SJSA1 (cell line): Measurements from ENCODE around the gene CACNA1C. TPM values are rescaled to one million over a fixed set of nuclear protein-coding genes. Genes with fewer than 3 reads are reported as not detected.

Experiments used
- DNase-seq, 2 experiments: peaks; one replicate each; pipeline ENCODE4 v3.0.0-alpha.2; 2015 to 2020; ENCODE audit warnings: low spot score in 2 of 2, low read depth in 1 of 2
- H3K27ac ChIP-seq: fragments of 250-450 bp; sonication (Bioruptor Pico); 2 replicates; pipeline ENCODE4 v1.5.1; 2020; ENCODE audit warnings: mild to moderate bottlenecking, moderate library complexity
- H3K27me3 ChIP-seq: fragments of 250-450 bp; sonication (Bioruptor Pico); replicated peaks from 2 replicates; pipeline ENCODE4 v1.5.1; 2020; ENCODE audit warnings: mild to moderate bottlenecking, moderate library complexity
- H3K36me3 ChIP-seq: fragments of 250-450 bp; sonication (Bioruptor Pico); 2 replicates; pipeline ENCODE4 v1.5.1; 2020; ENCODE audit warnings: mild to moderate bottlenecking
- H3K4me1 ChIP-seq: fragments of 250-450 bp; sonication (Bioruptor Pico); replicated peaks from 2 replicates; pipeline ENCODE4 v1.6.1; 2021; ENCODE audit warnings: mild to moderate bottlenecking
- H3K4me3 ChIP-seq: fragments of 250-450 bp; sonication (Bioruptor Pico); 2 replicates; pipeline ENCODE4 v1.5.1; 2020; ENCODE audit warnings: mild to moderate bottlenecking
- H3K9me3 ChIP-seq: fragments of 250-450 bp; sonication (Bioruptor Pico); replicated peaks from 2 replicates; pipeline ENCODE4 v1.5.1; 2020; ENCODE audit warnings: mild to moderate bottlenecking
- total RNA-seq: library from RNA; depleted of rRNA; stranded (reverse); fragments of >200 nt; shearing (Covaris generic); gene quantifications from 2 replicates; pipeline ENCODE4 v1.2.3, GENCODE V29; 2014

The CACNA1C gene
- total RNA-seq, 1 experiment from 2014 or later: 6.1 TPM

GRCh38 chr12:2387103-2387834, 334.5 kb downstream of the CACNA1C start:
- no peaks in the 10 kb centered on the region for H3K27me3 ChIP-seq
- H3K27ac ChIP-seq: no peak overlapping the region
- peaks cover 32% of the 10 kb centered on the region for H3K4me1 ChIP-seq
- no peaks in the 10 kb centered on the region; the same call in 1 of the 2 replicates for H3K9me3 ChIP-seq
- H3K4me3 ChIP-seq: no peak overlapping the region
- H3K36me3 ChIP-seq: no peaks in the 10 kb centered on the region
- DNase-seq: no peak

DNA sequence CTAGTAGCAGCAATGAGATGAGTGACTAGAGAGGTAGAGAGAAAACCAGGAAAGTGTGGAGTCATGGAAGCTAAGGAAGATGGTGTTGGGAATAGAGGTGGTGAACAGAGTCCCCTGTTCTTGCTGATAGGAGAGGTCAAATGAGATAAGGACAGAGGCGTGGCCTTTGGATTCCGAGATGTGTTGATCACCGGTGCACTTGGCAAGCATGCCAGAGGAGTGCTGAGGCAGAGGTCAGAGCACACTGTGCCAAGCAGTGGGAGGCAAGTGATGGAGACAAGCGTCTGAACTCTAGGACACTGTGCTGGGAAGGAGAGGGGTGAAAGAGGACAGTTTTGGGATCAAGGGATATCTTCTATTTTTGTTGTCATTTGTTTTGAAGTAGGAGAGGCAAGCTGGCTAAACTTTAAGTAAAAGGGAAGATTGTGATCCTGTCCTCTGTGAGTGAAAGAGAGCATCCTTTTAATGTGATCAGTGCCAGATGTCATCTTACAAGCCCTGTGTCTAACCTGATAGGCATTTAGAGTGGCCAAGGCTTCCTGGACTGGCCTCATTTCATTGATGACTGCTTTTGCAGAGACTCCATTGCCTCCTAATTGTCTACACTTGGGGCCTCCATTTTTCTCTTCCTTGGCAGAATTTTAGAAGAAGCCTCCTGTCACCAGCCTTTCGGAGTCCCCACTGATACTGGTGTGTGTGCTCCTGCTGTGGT, 336.4 kb downstream of the CACNA1C start:
- no peaks in the 10 kb centered on the region for H3K36me3 ChIP-seq
- no peak overlapping the region for H3K27ac ChIP-seq
- no peaks in the 10 kb centered on the region for H3K27me3 ChIP-seq
- no peaks in the 10 kb centered on the region; the same call in 1 of the 2 replicates for H3K9me3 ChIP-seq
- H3K4me1 ChIP-seq: peaks cover 13% of the 10 kb centered on the region
- H3K4me3 ChIP-seq: no peak overlapping the region
- DNase-seq: no peak

- Histone ChIP-seq H3K27ac (no peak overlapping the region), H3K9me3 (no peaks in the 10 kb centered on the region; the same call in 1 of the 2 replicates), H3K36me3 (no peaks in the 10 kb centered on the region), H3K27me3 (no peaks in the 10 kb centered on the region), H3K4me1 (peaks cover 4% of the 10 kb centered on the region; the same call in 1 of the 2 replicates), H3K4me3 (no peak overlapping the region)
- no peak for DNase-seq
These were observed 337.3 kb downstream of the CACNA1C start for GRCh38 chr12:2390133-2390532.

- no peak for DNase-seq
- Histone ChIP-seq H3K36me3 (no peaks in the 10 kb centered on the region), H3K27ac (no peak overlapping the region), H3K9me3 (no peaks in the 10 kb centered on the region; the same call in 1 of the 2 replicates), H3K4me1 (peaks cover 3% of the 10 kb centered on the region; the same call in 1 of the 2 replicates), H3K4me3 (no peak overlapping the region), H3K27me3 (no peaks in the 10 kb centered on the region)
These were observed 338.1 kb downstream of the CACNA1C start for GRCh38 chr12:2390850-2391390.

GRCh38 chr12:2391740-2392331, 339.0 kb downstream of the CACNA1C start:
- Histone ChIP-seq H3K4me1 (peaks cover 3% of the 10 kb centered on the region; the same call in 1 of the 2 replicates), H3K9me3 (no peaks in the 10 kb centered on the region; the same call in 1 of the 2 replicates), H3K36me3 (no peaks in the 10 kb centered on the region), H3K27me3 (no peaks in the 10 kb centered on the region), H3K27ac (no peak overlapping the region), H3K4me3 (no peak overlapping the region)
- no peak for DNase-seq

GRCh38 chr12:2393016-2393415, 340.2 kb downstream of the CACNA1C start:
- Histone ChIP-seq H3K27me3 (no peaks in the 10 kb centered on the region), H3K4me3 (no peak overlapping the region), H3K27ac (no peak overlapping the region), H3K9me3 (no peaks in the 10 kb centered on the region; the same call in 1 of the 2 replicates), H3K4me1 (peaks cover 10% of the 10 kb centered on the region), H3K36me3 (no peaks in the 10 kb centered on the region)
- no peak for DNase-seq

DNA sequence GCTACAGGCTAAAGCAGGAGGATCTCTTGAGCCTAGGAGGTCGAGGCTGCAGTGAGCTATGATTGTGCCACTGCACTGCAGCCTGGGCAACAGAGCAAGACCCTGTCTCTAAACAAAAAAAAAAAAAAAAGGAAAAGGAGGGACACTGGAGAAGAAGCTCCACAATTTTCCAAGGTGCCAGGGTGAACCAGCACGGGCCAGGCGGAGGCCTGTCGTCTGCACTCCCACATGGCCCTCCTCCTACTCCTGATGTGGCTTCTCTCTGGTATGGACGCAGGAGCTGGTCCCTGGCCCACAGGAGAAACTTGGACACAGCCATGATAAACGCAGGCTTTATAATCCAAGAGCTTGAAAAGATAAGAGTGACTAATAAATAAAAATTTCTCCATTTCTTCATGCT, 341.2 kb downstream of the CACNA1C start:
- H3K27ac ChIP-seq: no peak overlapping the region
- no peaks in the 10 kb centered on the region for H3K27me3 ChIP-seq
- no peak overlapping the region for H3K4me3 ChIP-seq
- no peaks in the 10 kb centered on the region for H3K9me3 ChIP-seq
- DNase-seq: no peak
- peaks cover 10% of the 10 kb centered on the region for H3K4me1 ChIP-seq
- no peaks in the 10 kb centered on the region for H3K36me3 ChIP-seq

- peak; percentile 51 to 70 for DNase-seq
- Histone ChIP-seq H3K4me3 (no peak overlapping the region), H3K27me3 (no peaks in the 10 kb centered on the region), H3K36me3 (no peaks in the 10 kb centered on the region), H3K9me3 (no peaks in the 10 kb centered on the region), H3K4me1 (peaks cover 10% of the 10 kb centered on the region), H3K27ac (no peak overlapping the region)
These were observed 342.7 kb downstream of the CACNA1C start for GRCh38 chr12:2395354-2395977.

DNA sequence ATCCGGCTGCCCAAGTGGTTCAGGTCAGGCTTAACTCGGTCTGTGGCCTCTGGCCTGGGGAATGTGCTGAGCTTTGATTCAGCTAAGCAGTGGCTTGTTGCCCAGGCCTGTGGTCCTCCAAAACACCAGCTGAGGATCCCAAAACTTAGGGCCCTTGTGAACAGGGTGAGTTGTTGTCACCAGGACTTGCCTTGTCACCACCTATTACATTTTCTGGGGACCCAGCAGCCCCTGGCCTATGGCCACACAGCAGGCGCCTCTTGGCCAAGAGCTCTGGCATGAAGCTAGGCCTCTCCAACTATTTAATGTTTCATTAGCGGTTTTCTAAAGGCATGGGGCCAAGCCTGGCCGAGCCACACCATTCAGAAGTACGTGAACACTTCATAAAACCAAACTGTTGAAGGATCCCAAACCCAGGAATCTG, 343.7 kb downstream of the CACNA1C start:
- Histone ChIP-seq H3K4me1 (peaks cover 10% of the 10 kb centered on the region), H3K9me3 (no peaks in the 10 kb centered on the region), H3K4me3 (no peak overlapping the region), H3K27ac (no peak overlapping the region), H3K27me3 (no peaks in the 10 kb centered on the region), H3K36me3 (no peaks in the 10 kb centered on the region)
- DNase-seq: no peak

DNA sequence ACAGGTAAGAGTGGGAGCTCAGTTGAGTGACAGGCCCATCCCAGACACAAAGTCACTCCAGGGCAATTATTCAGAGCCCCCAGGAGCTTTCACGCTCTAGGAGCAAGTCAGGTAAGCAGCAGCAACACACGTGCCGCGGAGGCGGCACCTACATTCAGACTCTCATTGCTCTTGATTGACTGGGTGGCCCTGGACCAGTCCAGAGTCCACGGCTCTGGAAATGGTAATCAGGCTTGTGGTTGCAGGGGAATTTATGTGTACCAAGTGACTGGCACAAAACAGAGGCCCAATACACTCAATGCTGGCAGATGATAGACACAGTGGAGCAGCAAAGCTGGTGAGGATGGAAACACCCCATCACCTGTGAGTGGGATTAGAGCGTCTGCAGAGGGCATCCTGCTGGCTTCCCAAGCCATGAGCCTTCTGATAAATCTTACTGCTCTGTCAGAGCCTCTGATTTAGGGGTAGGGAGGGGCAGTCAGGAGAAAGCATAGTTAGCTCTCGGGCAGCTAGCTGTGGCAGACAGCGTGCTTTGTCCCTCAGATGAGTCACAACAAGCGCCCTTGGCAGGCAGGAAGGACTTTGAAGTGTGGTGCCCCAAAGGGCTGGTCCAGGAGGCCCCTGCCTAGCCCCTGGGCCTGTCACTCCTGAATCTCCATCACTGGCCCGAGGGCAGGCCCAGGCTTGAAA, 344.7 kb downstream of the CACNA1C start:
- H3K36me3 ChIP-seq: no peaks in the 10 kb centered on the region
- H3K4me1 ChIP-seq: peaks cover 10% of the 10 kb centered on the region
- no peak overlapping the region for H3K27ac ChIP-seq
- peak; percentile 38 to 57 for DNase-seq
- H3K4me3 ChIP-seq: no peak overlapping the region
- no peaks in the 10 kb centered on the region for H3K27me3 ChIP-seq
- no peaks in the 10 kb centered on the region for H3K9me3 ChIP-seq

- no peaks in the 10 kb centered on the region for H3K9me3 ChIP-seq
- no peak overlapping the region for H3K27ac ChIP-seq
- H3K27me3 ChIP-seq: no peaks in the 10 kb centered on the region
- H3K4me1 ChIP-seq: peaks cover 10% of the 10 kb centered on the region
- H3K36me3 ChIP-seq: no peaks in the 10 kb centered on the region
- H3K4me3 ChIP-seq: no peak overlapping the region
- no peak for DNase-seq
These were observed 348.3 kb downstream of the CACNA1C start for GRCh38 chr12:2401040-2401439.

DNA sequence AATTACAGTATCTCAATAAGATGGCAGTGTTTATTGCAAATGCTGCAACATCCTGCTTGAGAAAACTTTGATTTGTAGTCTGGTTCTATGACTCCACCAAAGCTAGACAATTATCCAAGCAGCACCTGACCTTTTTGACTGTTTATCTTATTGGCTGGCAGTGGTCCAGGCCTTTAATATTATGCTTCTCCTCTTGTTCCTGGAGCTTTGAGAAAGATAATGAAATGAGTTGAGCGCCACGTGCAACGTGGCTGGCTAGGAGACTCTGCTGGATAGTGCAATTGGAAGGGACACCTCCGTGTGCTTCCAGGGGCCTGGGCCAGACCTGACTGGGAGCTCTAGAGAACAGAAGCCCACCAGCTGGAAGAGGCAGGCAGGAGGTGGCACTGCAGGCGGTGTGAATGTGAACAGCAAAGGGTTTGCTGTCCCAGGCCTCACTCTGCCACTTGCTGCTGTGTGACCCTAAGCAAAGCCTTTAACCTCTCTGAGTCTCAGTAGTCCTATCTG, 349.3 kb downstream of the CACNA1C start:
- Histone ChIP-seq H3K9me3 (no peaks in the 10 kb centered on the region), H3K27ac (no peak overlapping the region), H3K36me3 (no peaks in the 10 kb centered on the region), H3K27me3 (no peaks in the 10 kb centered on the region), H3K4me3 (no peak overlapping the region), H3K4me1 (peaks cover 8% of the 10 kb centered on the region)
- DNase-seq: no peak
